Keratinocyte (primary cell): ENCODE measurements around the gene PPP1R2B. TPM values are rescaled to one million over a fixed set of nuclear protein-coding genes. Genes with fewer than 3 reads are reported as not detected.
"Not testable (repeated sequence)": the region's sequence is repeated elsewhere in the genome, so short reads cannot be mapped to it uniquely, and the experiment has no call there.

Experiments
- DNase-seq: peaks from one replicate; pipeline ENCODE4 v3.0.0-alpha.2; 2011; ENCODE audit warnings: low read depth, missing footprints, low spot score
- FAIRE-seq: peaks from 2 replicates; lab custom pipeline; 2011; peaks lifted over from hg19 to GRCh38; lab: Jason Lieb, UNC
- H2AFZ ChIP-seq: 2 replicates; pipeline ENCODE4 v1.6.0; 2012; ENCODE audit warnings: low read length, control low read depth, inconsistent platforms; ENCODE audit not compliant: control insufficient read depth
- H3K27ac ChIP-seq: 2 replicates; pipeline ENCODE4 v1.5.1; 2011; ENCODE audit warnings: low read length; ENCODE audit not compliant: control insufficient read depth, insufficient read depth
- H3K27me3 ChIP-seq: 3 replicates; pipeline ENCODE4 v1.6.0; 2011; ENCODE audit warnings: low read length; ENCODE audit not compliant: control insufficient read depth, insufficient read depth; ENCODE audit errors: extremely low read depth
- H3K36me3 ChIP-seq, 2 experiments: 2 replicates in 1 of 2; 3 replicates in 1 of 2; pipeline ENCODE4 v1.5.1; 2011; ENCODE audit warnings: low read length in 2 of 2, mild to moderate bottlenecking in 1 of 2; ENCODE audit not compliant: control insufficient read depth in 2 of 2, insufficient read depth in 2 of 2; ENCODE audit errors: extremely low read depth in 1 of 2
- H3K4me1 ChIP-seq: 3 replicates; pipeline ENCODE4 v1.5.1; 2011; ENCODE audit warnings: low read length; ENCODE audit not compliant: control insufficient read depth, insufficient read depth; ENCODE audit errors: extremely low read depth
- H3K4me2 ChIP-seq: 3 replicates; pipeline ENCODE4 v1.6.0; 2011; ENCODE audit warnings: low read depth, low read length; ENCODE audit not compliant: control insufficient read depth, insufficient read depth; ENCODE audit errors: extremely low read depth
- H3K4me3 ChIP-seq, 3 experiments: fragments of 200-600 bp in 1 of 3; sonication (generic) in 1 of 3; 2 replicates in 2 of 3; 3 replicates in 1 of 3; pipeline ENCODE4 v1.5.1; 2011 to 2016; ENCODE audit warnings: low read length in 3 of 3, mild to moderate bottlenecking in 3 of 3, control low read depth in 2 of 3, inconsistent platforms in 1 of 3, low read depth in 1 of 3, mixed read lengths in 1 of 3, mixed run types in 1 of 3, moderate library complexity in 1 of 3; ENCODE audit not compliant: control insufficient read depth in 2 of 3, insufficient read depth in 2 of 3; ENCODE audit errors: extremely low read depth in 1 of 3
- H3K79me2 ChIP-seq: 2 replicates; pipeline ENCODE4 v1.6.0; 2012; ENCODE audit warnings: low read length; ENCODE audit not compliant: control insufficient read depth, insufficient read depth
- H3K9ac ChIP-seq: 3 replicates; pipeline ENCODE4 v1.6.0; 2011; ENCODE audit warnings: low read length; ENCODE audit not compliant: control insufficient read depth, insufficient read depth; ENCODE audit errors: extremely low read depth
- H3K9me1 ChIP-seq: 3 replicates; pipeline ENCODE4 v1.6.0; 2011; ENCODE audit warnings: low read length; ENCODE audit not compliant: control insufficient read depth, insufficient read depth; ENCODE audit errors: extremely low read depth
- H3K9me3 ChIP-seq: 2 replicates; pipeline ENCODE4 v1.5.1; 2012; ENCODE audit warnings: low read depth, low read length; ENCODE audit not compliant: control insufficient read depth
- H4K20me1 ChIP-seq: 3 replicates; pipeline ENCODE4 v1.6.0; 2011; ENCODE audit warnings: low read length; ENCODE audit not compliant: control insufficient read depth, insufficient read depth; ENCODE audit errors: extremely low read depth
- EZH2 ChIP-seq: IDR thresholded peaks from one replicate; pipeline ENCODE4 v1.6.1; 2012; ENCODE audit warnings: inconsistent platforms, mild to moderate bottlenecking, low read length, moderate library complexity
- dilution Hi-C: fragments of 300-500 bp; cut with MboI; formaldehyde crosslinking; loops from one replicate; pipeline ENCODE4 v1.7.0; 2020; ENCODE audit warnings: low sequenced_read_pairs; ENCODE audit not compliant: extremely low pct_ligation_motif_present
- polyA plus RNA-seq, 5 experiments: library from polyadenylated mRNA; depleted of rRNA in 3 of 5; stranded (reverse) in 3 of 5; stranded (forward) in 1 of 5; unstranded in 1 of 5; fragments of >200 nt; gene quantifications; 1 replicate in 1 of 5; 2 replicates in 3 of 5; 3 replicates in 1 of 5; pipeline versions ENCODE4 v1.2.1 to v1.2.3, GENCODE V29; 2011 to 2012; ENCODE audit warnings: missing spikeins in 2 of 5, low read depth in 1 of 5, low replicate concordance in 1 of 5
- TF ChIP-seq, protein P1 (sequence below), 3 experiments: IDR thresholded peaks in 1 of 3; conservative IDR thresholded peaks in 1 of 3; optimal IDR thresholded peaks in 1 of 3; 2 replicates in 2 of 3; 3 replicates in 1 of 3; pipeline versions ENCODE3 to v1.5.1; 2011; ENCODE audit warnings: low read length in 3 of 3, mild to moderate bottlenecking in 3 of 3, moderate library complexity in 2 of 3, control low read depth in 1 of 3, inconsistent platforms in 1 of 3; ENCODE audit not compliant: insufficient read depth in 2 of 3; ENCODE audit errors: extremely low read depth in 1 of 3

The PPP1R2B gene
- polyA plus RNA-seq, 1 donor (not counting 4 experiments of a cell fraction or from before 2014, with no cell fraction given) = 0.05 TPM

DNA sequence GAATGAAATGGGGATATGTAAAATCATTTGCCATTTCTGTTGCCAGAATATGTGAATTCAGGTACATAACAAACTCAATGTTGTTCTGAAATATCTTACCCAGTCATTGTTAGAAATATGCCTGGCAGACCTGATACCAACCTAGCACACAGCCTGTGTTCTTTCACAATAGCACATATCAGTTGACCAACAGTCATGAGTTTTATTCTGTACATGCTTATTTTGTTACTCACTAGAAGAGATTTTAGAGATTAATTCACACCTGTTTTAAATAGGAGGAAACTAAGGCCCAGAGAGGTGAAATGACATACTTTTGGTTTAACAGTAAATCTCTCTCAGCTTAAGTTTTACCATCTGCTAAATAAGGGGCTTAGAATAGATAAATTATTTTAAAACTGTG lies 8.4 kb upstream of the PPP1R2B start:
- Histone ChIP-seq H3K27me3 (no peaks in the 10 kb centered on the region), H3K79me2 (no peaks in the 10 kb centered on the region), H3K4me3 (no peak overlapping the region), H2AFZ (no peak overlapping the region), H3K4me2 (no peak overlapping the region), H3K9me1 (no peaks in the 10 kb centered on the region), H3K27ac (no peak overlapping the region), H4K20me1 (no peaks in the 10 kb centered on the region), H3K36me3 (no peaks in the 10 kb centered on the region), H3K9ac (no peak overlapping the region), H3K4me1 (no peaks in the 10 kb centered on the region), H3K9me3 (peaks cover 2% of the 10 kb centered on the region)
- dilution Hi-C loops = no loop called here
- FAIRE-seq (no peak), DNase-seq (no peak)
- no peak for TF ChIP-seq EZH2
- TF ChIP-seq, protein P1, sequence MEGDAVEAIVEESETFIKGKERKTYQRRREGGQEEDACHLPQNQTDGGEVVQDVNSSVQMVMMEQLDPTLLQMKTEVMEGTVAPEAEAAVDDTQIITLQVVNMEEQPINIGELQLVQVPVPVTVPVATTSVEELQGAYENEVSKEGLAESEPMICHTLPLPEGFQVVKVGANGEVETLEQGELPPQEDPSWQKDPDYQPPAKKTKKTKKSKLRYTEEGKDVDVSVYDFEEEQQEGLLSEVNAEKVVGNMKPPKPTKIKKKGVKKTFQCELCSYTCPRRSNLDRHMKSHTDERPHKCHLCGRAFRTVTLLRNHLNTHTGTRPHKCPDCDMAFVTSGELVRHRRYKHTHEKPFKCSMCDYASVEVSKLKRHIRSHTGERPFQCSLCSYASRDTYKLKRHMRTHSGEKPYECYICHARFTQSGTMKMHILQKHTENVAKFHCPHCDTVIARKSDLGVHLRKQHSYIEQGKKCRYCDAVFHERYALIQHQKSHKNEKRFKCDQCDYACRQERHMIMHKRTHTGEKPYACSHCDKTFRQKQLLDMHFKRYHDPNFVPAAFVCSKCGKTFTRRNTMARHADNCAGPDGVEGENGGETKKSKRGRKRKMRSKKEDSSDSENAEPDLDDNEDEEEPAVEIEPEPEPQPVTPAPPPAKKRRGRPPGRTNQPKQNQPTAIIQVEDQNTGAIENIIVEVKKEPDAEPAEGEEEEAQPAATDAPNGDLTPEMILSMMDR (optimal IDR thresholded peaks at IDR 0.05 in 1 of 3, IDR thresholded peaks at IDR 0.05 in 1 of 3, conservative IDR thresholded peaks at IDR 0.05 in 1 of 3; ENCODE audit: extremely low read depth in 1 of 3, insufficient read depth in 2 of 3, low read length in 3 of 3) = no peak

DNA sequence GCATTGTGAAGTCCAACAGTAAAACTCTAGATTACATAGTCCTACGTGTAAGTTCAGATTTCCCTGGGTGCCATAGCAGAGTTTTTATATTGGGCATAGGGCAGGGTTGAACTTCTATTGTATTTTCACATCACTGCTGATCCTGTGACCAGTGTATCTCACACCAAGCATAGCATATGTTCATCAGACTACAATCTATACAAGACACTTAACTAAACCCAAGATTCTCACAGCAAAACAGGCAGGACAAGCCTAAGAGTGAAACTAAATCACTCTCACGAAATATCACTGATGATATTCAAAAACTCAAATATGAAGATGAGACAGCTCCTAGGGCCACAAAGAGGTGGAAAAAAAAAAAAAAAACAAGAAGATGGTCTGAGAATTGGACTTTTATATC lies 3.2 kb upstream of the PPP1R2B start:
- H3K9me3 ChIP-seq = no peaks in the 10 kb centered on the region
- dilution Hi-C loops = no loop called here
- H3K27me3 ChIP-seq = no peaks in the 10 kb centered on the region
- H3K79me2 ChIP-seq = no peaks in the 10 kb centered on the region
- TF ChIP-seq, protein P1 (optimal IDR thresholded peaks at IDR 0.05 in 1 of 3, IDR thresholded peaks at IDR 0.05 in 1 of 3, conservative IDR thresholded peaks at IDR 0.05 in 1 of 3; ENCODE audit: extremely low read depth in 1 of 3, insufficient read depth in 2 of 3, low read length in 3 of 3) = no peak
- no peak for TF ChIP-seq EZH2
- no peak for DNase-seq
- H3K4me2 ChIP-seq = no peak overlapping the region
- H3K27ac ChIP-seq = no peak overlapping the region
- H3K4me3 ChIP-seq = no peak overlapping the region
- no peaks in the 10 kb centered on the region for H4K20me1 ChIP-seq
- no peaks in the 10 kb centered on the region for H3K9me1 ChIP-seq
- no peaks in the 10 kb centered on the region for H3K4me1 ChIP-seq
- H3K36me3 ChIP-seq = no peaks in the 10 kb centered on the region
- no peak overlapping the region for H3K9ac ChIP-seq
- no peak overlapping the region for H2AFZ ChIP-seq
- FAIRE-seq = no peak

DNA sequence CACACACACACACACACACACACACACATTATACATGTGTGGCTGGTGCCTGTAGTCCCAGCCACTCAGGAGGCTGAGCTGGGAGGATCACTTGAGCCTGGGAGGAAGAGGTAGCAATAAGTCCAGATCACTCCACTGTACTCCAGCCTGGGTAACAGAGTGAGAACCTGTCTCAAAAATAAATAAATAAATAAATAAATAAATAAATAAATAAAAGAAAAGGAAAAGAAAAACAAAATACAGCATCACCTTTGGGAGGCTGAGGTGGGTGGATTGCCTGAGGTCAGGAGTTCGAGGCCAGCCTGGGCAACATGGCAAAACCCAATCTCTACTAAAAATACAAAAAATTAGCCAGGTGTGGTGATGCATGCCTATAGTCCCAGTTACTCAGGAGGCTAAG lies 1.6 kb upstream of the PPP1R2B start:
- H3K9ac ChIP-seq, H3K27me3 ChIP-seq, H3K4me1 ChIP-seq, H3K4me2 ChIP-seq, H3K4me3 ChIP-seq, DNase-seq, H3K36me3 ChIP-seq, H3K27ac ChIP-seq, H4K20me1 ChIP-seq, H2AFZ ChIP-seq, FAIRE-seq, H3K9me3 ChIP-seq, H3K9me1 ChIP-seq, dilution Hi-C loops, H3K79me2 ChIP-seq: not testable (repeated sequence)
